ENCODE measurements around the gene GFI1B.

DNA sequence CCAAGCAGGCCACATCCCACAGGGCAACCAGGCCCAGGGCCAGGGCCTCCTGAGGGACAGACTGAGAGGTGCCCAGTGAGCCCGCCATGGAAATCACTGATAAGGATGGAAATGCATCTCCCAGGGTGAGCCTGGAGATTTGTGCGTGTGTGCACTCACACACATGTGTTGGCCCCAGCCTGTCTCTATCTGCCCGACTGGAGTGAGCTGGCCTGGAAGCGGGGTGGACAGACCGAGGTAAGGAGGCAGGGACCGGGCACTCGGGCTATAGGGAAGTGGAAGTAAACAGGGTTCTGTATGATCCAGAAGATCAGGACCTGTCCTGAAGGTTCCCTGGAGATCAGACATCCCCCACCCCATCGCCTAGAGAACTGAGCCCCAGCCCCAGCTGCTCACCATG lies 17.4 kb downstream of the GFI1B start:
- TF ChIP-seq, protein P1, sequence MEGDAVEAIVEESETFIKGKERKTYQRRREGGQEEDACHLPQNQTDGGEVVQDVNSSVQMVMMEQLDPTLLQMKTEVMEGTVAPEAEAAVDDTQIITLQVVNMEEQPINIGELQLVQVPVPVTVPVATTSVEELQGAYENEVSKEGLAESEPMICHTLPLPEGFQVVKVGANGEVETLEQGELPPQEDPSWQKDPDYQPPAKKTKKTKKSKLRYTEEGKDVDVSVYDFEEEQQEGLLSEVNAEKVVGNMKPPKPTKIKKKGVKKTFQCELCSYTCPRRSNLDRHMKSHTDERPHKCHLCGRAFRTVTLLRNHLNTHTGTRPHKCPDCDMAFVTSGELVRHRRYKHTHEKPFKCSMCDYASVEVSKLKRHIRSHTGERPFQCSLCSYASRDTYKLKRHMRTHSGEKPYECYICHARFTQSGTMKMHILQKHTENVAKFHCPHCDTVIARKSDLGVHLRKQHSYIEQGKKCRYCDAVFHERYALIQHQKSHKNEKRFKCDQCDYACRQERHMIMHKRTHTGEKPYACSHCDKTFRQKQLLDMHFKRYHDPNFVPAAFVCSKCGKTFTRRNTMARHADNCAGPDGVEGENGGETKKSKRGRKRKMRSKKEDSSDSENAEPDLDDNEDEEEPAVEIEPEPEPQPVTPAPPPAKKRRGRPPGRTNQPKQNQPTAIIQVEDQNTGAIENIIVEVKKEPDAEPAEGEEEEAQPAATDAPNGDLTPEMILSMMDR (IDR thresholded peaks at IDR 0.05), result no peak
- no peak for TF ChIP-seq POLR2A (IDR thresholded peaks at IDR 0.05)

Measured in adrenal gland (tissue), 5 donors.